ENCODE data around the gene FHIT.

FHIT gene

GRCh38 chr3:60954048-60954447 is 297.2 kb downstream of the FHIT start:
- TF ChIP-seq CTCF (IDR thresholded peaks at IDR 0.05; ENCODE audit: borderline replicate concordance, insufficient read depth, low read depth, low read length), result no peak
- H3K4me3 ChIP-seq (ENCODE audit: low read depth, low read length), result no peak overlapping the region

- H3K4me3 ChIP-seq (ENCODE audit: low read depth, low read length), result no peak overlapping the region
- no peak for TF ChIP-seq CTCF (IDR thresholded peaks at IDR 0.05; ENCODE audit: borderline replicate concordance, insufficient read depth, low read depth, low read length)
Measured at GRCh38 chr3:60953351-60953750, 297.9 kb downstream of the FHIT start.

- TF ChIP-seq CTCF (IDR thresholded peaks at IDR 0.05; ENCODE audit: borderline replicate concordance, insufficient read depth, low read depth, low read length), result no peak
- H3K4me3 ChIP-seq (ENCODE audit: low read depth, low read length), result no peak overlapping the region
Measured at GRCh38 chr3:60952055-60952454, 299.2 kb downstream of the FHIT start.

- H3K4me3 ChIP-seq (ENCODE audit: low read depth, low read length), result no peak overlapping the region
- no peak for TF ChIP-seq CTCF (IDR thresholded peaks at IDR 0.05; ENCODE audit: borderline replicate concordance, insufficient read depth, low read depth, low read length)
Measured at GRCh38 chr3:60949146-60949545, 302.1 kb downstream of the FHIT start.

- TF ChIP-seq CTCF (IDR thresholded peaks at IDR 0.05; ENCODE audit: borderline replicate concordance, insufficient read depth, low read depth, low read length), result no peak
Measured at GRCh38 chr3:60948488-60948887, 302.8 kb downstream of the FHIT start.

DNA sequence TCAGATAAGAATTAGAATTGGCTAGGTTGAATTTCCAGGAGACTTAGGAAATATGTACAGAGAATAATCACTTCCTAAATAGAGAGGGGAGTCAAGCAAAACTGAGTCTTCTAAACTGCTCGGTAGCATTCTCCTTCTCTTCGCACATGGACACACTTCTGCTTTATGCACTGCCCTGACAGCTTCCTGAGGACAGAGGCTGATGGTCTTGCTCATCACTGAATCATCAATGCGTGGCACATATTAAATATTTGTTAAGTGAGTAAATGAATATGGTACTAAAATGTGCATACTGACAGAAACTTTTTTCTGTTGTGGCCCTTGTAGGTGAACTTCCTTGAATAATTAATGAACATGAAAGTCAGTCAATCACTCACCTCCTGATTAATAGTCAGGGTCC is 315.5 kb downstream of the FHIT start:
- H3K4me3 ChIP-seq (ENCODE audit: low read depth, low read length), result no peak overlapping the region
- TF ChIP-seq CTCF (IDR thresholded peaks at IDR 0.05; ENCODE audit: borderline replicate concordance, insufficient read depth, low read depth, low read length), result no peak

More at GRCh38 chr3:60948488-60948887, 302.8 kb downstream of the FHIT start:
- H3K4me3 ChIP-seq (ENCODE audit: low read depth, low read length), result no peak overlapping the region

- H3K4me3 ChIP-seq (ENCODE audit: low read depth, low read length), result no peak overlapping the region
- no peak for TF ChIP-seq CTCF (IDR thresholded peaks at IDR 0.05; ENCODE audit: borderline replicate concordance, insufficient read depth, low read depth, low read length)
Measured at GRCh38 chr3:60933824-60934223, 317.4 kb downstream of the FHIT start.
